Testis (tissue), 2 donors: Measurements from ENCODE around the gene ZGPAT.

Experiments used
- POLR2A ChIP-seq: fragments of 450-650 bp; IDR thresholded peaks from one replicate; pipeline ENCODE4 v1.6.1; 2017; ENCODE audit warnings: antibody characterized with exemption, mild to moderate bottlenecking, moderate library complexity
- TF ChIP-seq, protein P1 (sequence below), 3 experiments: fragments of 450-650 bp in 2 of 3; fragments of 200-600 bp in 1 of 3; sonication (generic) in 1 of 3; IDR thresholded peaks; one replicate each; pipeline ENCODE4 v1.5.1; 2016 to 2019; ENCODE audit warnings: antibody characterized with exemption in 3 of 3, mild to moderate bottlenecking in 2 of 3, moderate library complexity in 1 of 3

- TF ChIP-seq, protein P1, sequence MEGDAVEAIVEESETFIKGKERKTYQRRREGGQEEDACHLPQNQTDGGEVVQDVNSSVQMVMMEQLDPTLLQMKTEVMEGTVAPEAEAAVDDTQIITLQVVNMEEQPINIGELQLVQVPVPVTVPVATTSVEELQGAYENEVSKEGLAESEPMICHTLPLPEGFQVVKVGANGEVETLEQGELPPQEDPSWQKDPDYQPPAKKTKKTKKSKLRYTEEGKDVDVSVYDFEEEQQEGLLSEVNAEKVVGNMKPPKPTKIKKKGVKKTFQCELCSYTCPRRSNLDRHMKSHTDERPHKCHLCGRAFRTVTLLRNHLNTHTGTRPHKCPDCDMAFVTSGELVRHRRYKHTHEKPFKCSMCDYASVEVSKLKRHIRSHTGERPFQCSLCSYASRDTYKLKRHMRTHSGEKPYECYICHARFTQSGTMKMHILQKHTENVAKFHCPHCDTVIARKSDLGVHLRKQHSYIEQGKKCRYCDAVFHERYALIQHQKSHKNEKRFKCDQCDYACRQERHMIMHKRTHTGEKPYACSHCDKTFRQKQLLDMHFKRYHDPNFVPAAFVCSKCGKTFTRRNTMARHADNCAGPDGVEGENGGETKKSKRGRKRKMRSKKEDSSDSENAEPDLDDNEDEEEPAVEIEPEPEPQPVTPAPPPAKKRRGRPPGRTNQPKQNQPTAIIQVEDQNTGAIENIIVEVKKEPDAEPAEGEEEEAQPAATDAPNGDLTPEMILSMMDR (IDR thresholded peaks at IDR 0.05), result no peak
- no peak for TF ChIP-seq POLR2A
These were observed 24.6 kb downstream of the ZGPAT start for GRCh38 chr20:63732118-63733095.
